Measurements from ENCODE around the gene CSNK1D.
A peak's percentile ranks its signal among the peaks of the same experiment; 100 is the strongest.

Gene CSNK1D

GRCh38 chr17:82231562-82232321 lies 41.8 kb downstream of the CSNK1D start (continued):
- TF ChIP-seq PRDM4 (tag by site-specific recombination; IDR thresholded peaks at IDR 0.05) = no peak
- peak; percentile 29; the same call in 1 of the 2 replicates for TF ChIP-seq SP2 (tag by site-specific recombination; IDR thresholded peaks at IDR 0.05)

- Histone ChIP-seq H3K4me3 (ENCODE audit: low read depth, low read length) (no peak overlapping the region), H3K27ac (ENCODE audit: extremely low read depth, low read depth, low read length) (no peak overlapping the region), H3K36me3 (ENCODE audit: control insufficient read depth in 2 of 2, insufficient read depth in 1 of 2, low read length in 2 of 2) (no peaks in the 10 kb centered on the region), H3K4me1 (ENCODE audit: control insufficient read depth, insufficient read depth, low read length) (0 out of 2 replicates have a peak, but pooled peaks cover 2% of the 10 kb centered on the region), H3K9me3 (ENCODE audit: control insufficient read depth, insufficient read depth, low read depth, low read length) (no peaks in the 10 kb centered on the region)
- ChIA-PET POLR2A (no interaction called here), CTCF (interaction anchor here (0.6 kb wide), 1 partner anchor 124 kb away, joined by 3 read pairs; no protein-coding TSS in a partner anchor)
- TF ChIP-seq REST (tag by site-specific recombination; IDR thresholded peaks at IDR 0.05) (no peak), ZNF211 (tag by site-specific recombination; IDR thresholded peaks at IDR 0.05; ENCODE audit: low read depth) (no peak), MEIS1 (CRISPR knock-in tag; IDR thresholded peaks at IDR 0.05; ENCODE audit: borderline replicate concordance) (no peak), PATZ1 (tag by site-specific recombination; IDR thresholded peaks at IDR 0.05) (peak; percentile 14; the same call in 1 of the 2 replicates)
Measured at GRCh38 chr17:82231312-82231561, 42.3 kb downstream of the CSNK1D start.

GRCh38 chr17:82230609-82231311 lies 42.7 kb downstream of the CSNK1D start:
- peak; percentile 64 for TF ChIP-seq ZNF10 (tag by site-specific recombination; IDR thresholded peaks at IDR 0.05)
- no peak for TF ChIP-seq ZNF175 (tag by site-specific recombination; IDR thresholded peaks at IDR 0.05)
- no peak for TF ChIP-seq ZNF211 (tag by site-specific recombination; IDR thresholded peaks at IDR 0.05; ENCODE audit: low read depth)
- TF ChIP-seq ZNF600 (tag by site-specific recombination; IDR thresholded peaks at IDR 0.05) = no peak
- no peak for TF ChIP-seq PRDM1 (tag by site-specific recombination; IDR thresholded peaks at IDR 0.05)
- TF ChIP-seq KLF1 (tag by site-specific recombination; IDR thresholded peaks at IDR 0.05) = peak; percentile 72
- no peak for TF ChIP-seq KLF16 (tag by site-specific recombination; IDR thresholded peaks at IDR 0.05)
- no peak for TF ChIP-seq ZNF518A (tag by site-specific recombination; conservative IDR thresholded peaks at IDR 0.05; ENCODE audit: low read depth)
- 0 out of 2 replicates have a peak, but pooled peaks have one; percentile 15 for TF ChIP-seq KLF10 (tag by site-specific recombination; IDR thresholded peaks at IDR 0.05)
- POLR2A ChIA-PET = no interaction called here
- no peaks in the 10 kb centered on the region for H3K36me3 ChIP-seq (ENCODE audit: control insufficient read depth in 2 of 2, insufficient read depth in 1 of 2, low read length in 2 of 2)
- no peak overlapping the region for H3K27ac ChIP-seq (ENCODE audit: extremely low read depth, low read depth, low read length)
- no peaks in the 10 kb centered on the region for H3K4me1 ChIP-seq (ENCODE audit: control insufficient read depth, insufficient read depth, low read length)
- H3K4me3 ChIP-seq (ENCODE audit: low read depth, low read length) = no peak overlapping the region
- CTCF ChIA-PET = interaction anchor here (0.8 kb wide), 1 partner anchor 179 kb away, joined by 4 read pairs; no protein-coding TSS in a partner anchor
- no peaks in the 10 kb centered on the region for H3K9me3 ChIP-seq (ENCODE audit: control insufficient read depth, insufficient read depth, low read depth, low read length)
